Measurements from ENCODE around the gene MAGI2.

The MAGI2 gene

GRCh38 chr7:78437118-78437517 is 1016.3 kb downstream of the MAGI2 start:
- H3K4me3 ChIP-seq (ENCODE audit: low read length): no peak overlapping the region
- no peaks in the 10 kb centered on the region for H3K9me2 ChIP-seq (replicated peaks; ENCODE audit: control insufficient read depth, low read length)
- no peak for TF ChIP-seq CTCF (IDR thresholded peaks at IDR 0.05; ENCODE audit: low read depth, low read length, poor library complexity, severe bottlenecking)
- no peak for TF ChIP-seq EZH2phosphoT487 (IDR thresholded peaks at IDR 0.05; ENCODE audit: borderline replicate concordance, low read length)
- no peaks in the 10 kb centered on the region for H3K79me2 ChIP-seq (ENCODE audit: control insufficient read depth, low read length)
- H3K9me3 ChIP-seq (ENCODE audit: control insufficient read depth, insufficient read depth, low read length): no peaks in the 10 kb centered on the region
- H3K27ac ChIP-seq (ENCODE audit: low read depth, low read length): no peak overlapping the region
- no peaks in the 10 kb centered on the region for H3K4me1 ChIP-seq (ENCODE audit: control insufficient read depth, low read length)
- H4K20me1 ChIP-seq (ENCODE audit: control insufficient read depth, insufficient read depth, low read depth, low read length): no peaks in the 10 kb centered on the region
- no peaks in the 10 kb centered on the region for H3K27me3 ChIP-seq (ENCODE audit: control insufficient read depth, low read length)
- no peaks in the 10 kb centered on the region for H3K36me3 ChIP-seq (ENCODE audit: control insufficient read depth, low read length)
- no peaks in the 10 kb centered on the region for H3F3A ChIP-seq (ENCODE audit: control insufficient read depth, insufficient read depth)
- H3K4me2 ChIP-seq (ENCODE audit: low read length): no peak overlapping the region

GRCh38 chr7:78435355-78435754 is 1018.1 kb downstream of the MAGI2 start:
- Histone ChIP-seq H3K27me3 (ENCODE audit: control insufficient read depth, low read length) (no peaks in the 10 kb centered on the region), H4K20me1 (ENCODE audit: control insufficient read depth, insufficient read depth, low read depth, low read length) (no peaks in the 10 kb centered on the region), H3K9me2 (replicated peaks; ENCODE audit: control insufficient read depth, low read length) (no peaks in the 10 kb centered on the region), H3K27ac (ENCODE audit: low read depth, low read length) (no peak overlapping the region), H3K79me2 (ENCODE audit: control insufficient read depth, low read length) (no peaks in the 10 kb centered on the region), H3K4me1 (ENCODE audit: control insufficient read depth, low read length) (no peaks in the 10 kb centered on the region), H3K36me3 (ENCODE audit: control insufficient read depth, low read length) (no peaks in the 10 kb centered on the region), H3K4me2 (ENCODE audit: low read length) (no peak overlapping the region), H3K4me3 (ENCODE audit: low read length) (no peak overlapping the region), H3K9me3 (ENCODE audit: control insufficient read depth, insufficient read depth, low read length) (no peaks in the 10 kb centered on the region), H3F3A (ENCODE audit: control insufficient read depth, insufficient read depth) (no peaks in the 10 kb centered on the region)
- TF ChIP-seq EZH2phosphoT487 (IDR thresholded peaks at IDR 0.05; ENCODE audit: borderline replicate concordance, low read length): no peak
- no peak for TF ChIP-seq CTCF (IDR thresholded peaks at IDR 0.05; ENCODE audit: low read depth, low read length, poor library complexity, severe bottlenecking)

GRCh38 chr7:78434281-78434680 is 1019.2 kb downstream of the MAGI2 start:
- Histone ChIP-seq H3K4me1 (ENCODE audit: control insufficient read depth, low read length) (no peaks in the 10 kb centered on the region), H3K4me3 (ENCODE audit: low read length) (no peak overlapping the region), H3K9me2 (replicated peaks; ENCODE audit: control insufficient read depth, low read length) (no peaks in the 10 kb centered on the region), H3K4me2 (ENCODE audit: low read length) (no peak overlapping the region), H3K27me3 (ENCODE audit: control insufficient read depth, low read length) (no peaks in the 10 kb centered on the region), H3K27ac (ENCODE audit: low read depth, low read length) (no peak overlapping the region), H3K36me3 (ENCODE audit: control insufficient read depth, low read length) (no peaks in the 10 kb centered on the region), H3K9me3 (ENCODE audit: control insufficient read depth, insufficient read depth, low read length) (no peaks in the 10 kb centered on the region), H3F3A (ENCODE audit: control insufficient read depth, insufficient read depth) (no peaks in the 10 kb centered on the region), H3K79me2 (ENCODE audit: control insufficient read depth, low read length) (no peaks in the 10 kb centered on the region), H4K20me1 (ENCODE audit: control insufficient read depth, insufficient read depth, low read depth, low read length) (no peaks in the 10 kb centered on the region)
- TF ChIP-seq CTCF (IDR thresholded peaks at IDR 0.05; ENCODE audit: low read depth, low read length, poor library complexity, severe bottlenecking): no peak
- no peak for TF ChIP-seq EZH2phosphoT487 (IDR thresholded peaks at IDR 0.05; ENCODE audit: borderline replicate concordance, low read length)

GRCh38 chr7:78433421-78433820 is 1020.0 kb downstream of the MAGI2 start:
- Histone ChIP-seq H4K20me1 (ENCODE audit: control insufficient read depth, insufficient read depth, low read depth, low read length) (no peaks in the 10 kb centered on the region), H3K79me2 (ENCODE audit: control insufficient read depth, low read length) (no peaks in the 10 kb centered on the region), H3K4me2 (ENCODE audit: low read length) (no peak overlapping the region), H3K27me3 (ENCODE audit: control insufficient read depth, low read length) (no peaks in the 10 kb centered on the region), H3K4me1 (ENCODE audit: control insufficient read depth, low read length) (no peaks in the 10 kb centered on the region), H3K4me3 (ENCODE audit: low read length) (no peak overlapping the region), H3K9me2 (replicated peaks; ENCODE audit: control insufficient read depth, low read length) (no peaks in the 10 kb centered on the region), H3K9me3 (ENCODE audit: control insufficient read depth, insufficient read depth, low read length) (no peaks in the 10 kb centered on the region), H3K27ac (ENCODE audit: low read depth, low read length) (no peak overlapping the region), H3K36me3 (ENCODE audit: control insufficient read depth, low read length) (no peaks in the 10 kb centered on the region), H3F3A (ENCODE audit: control insufficient read depth, insufficient read depth) (no peaks in the 10 kb centered on the region)
- TF ChIP-seq EZH2phosphoT487 (IDR thresholded peaks at IDR 0.05; ENCODE audit: borderline replicate concordance, low read length) (no peak), CTCF (IDR thresholded peaks at IDR 0.05; ENCODE audit: low read depth, low read length, poor library complexity, severe bottlenecking) (no peak)
